Lower leg skin (tissue), 3 donors: Measurements from ENCODE around the gene MAMSTR.

Source experiments
- POLR2A ChIP-seq, 2 donors: fragments of 450-650 bp; IDR thresholded peaks; one replicate each; pipeline ENCODE4 v1.6.1; 2016 to 2017; ENCODE audit warnings: antibody characterized with exemption in 2 of 2, mild to moderate bottlenecking in 1 of 2, moderate library complexity in 1 of 2
- TF ChIP-seq, protein P1 (sequence below), 3 donors: fragments of 450-650 bp; IDR thresholded peaks; one replicate each; pipeline ENCODE4 v1.5.1; 2016; ENCODE audit warnings: antibody characterized with exemption in 3 of 3, mild to moderate bottlenecking in 3 of 3, moderate library complexity in 2 of 3

DNA sequence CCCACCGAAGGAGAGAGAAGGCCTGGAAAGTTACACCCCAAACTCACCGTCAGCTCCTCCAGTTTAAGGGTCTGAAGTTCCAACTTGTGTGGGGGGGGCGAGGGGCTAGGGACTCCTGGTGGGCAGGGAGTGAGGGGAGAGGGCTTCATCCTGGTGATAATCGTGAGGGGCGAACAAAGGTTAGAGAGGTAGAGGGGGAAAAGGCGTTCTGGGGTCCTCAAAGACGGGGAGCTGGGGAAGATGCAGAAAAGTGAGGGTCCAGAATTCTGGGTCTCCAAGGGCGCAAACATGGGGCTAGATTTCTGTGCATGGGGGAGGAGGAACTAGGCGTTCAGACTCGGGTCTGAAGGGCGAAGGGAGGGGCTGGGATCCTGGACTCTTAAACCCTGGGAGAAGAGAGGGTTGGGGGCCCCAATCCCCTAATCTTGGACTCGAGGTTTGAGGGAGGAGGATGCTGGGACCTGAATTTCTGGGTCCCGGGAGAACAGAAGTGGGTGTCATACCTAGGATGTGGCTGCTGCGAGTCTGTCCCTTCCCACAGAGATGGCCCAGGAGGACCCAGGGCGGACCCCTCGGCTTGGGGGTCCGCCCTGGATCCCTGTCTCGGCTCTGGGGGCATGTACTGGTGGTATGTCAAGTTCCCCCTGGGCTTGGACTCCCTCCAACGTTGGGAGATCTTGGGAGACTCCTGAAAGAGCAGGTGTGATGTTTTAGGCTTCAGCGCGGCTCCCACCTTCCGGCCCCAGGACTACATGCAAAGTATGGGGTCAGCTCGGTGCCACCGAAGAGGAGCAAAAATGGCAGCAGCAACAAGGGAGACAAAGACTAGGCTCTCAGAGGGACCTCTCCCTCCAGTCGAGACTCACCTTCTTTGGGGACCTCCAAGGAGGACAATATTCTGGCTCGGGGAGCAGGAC, 4.5 kb downstream of the MAMSTR start:
- TF ChIP-seq, protein P1, sequence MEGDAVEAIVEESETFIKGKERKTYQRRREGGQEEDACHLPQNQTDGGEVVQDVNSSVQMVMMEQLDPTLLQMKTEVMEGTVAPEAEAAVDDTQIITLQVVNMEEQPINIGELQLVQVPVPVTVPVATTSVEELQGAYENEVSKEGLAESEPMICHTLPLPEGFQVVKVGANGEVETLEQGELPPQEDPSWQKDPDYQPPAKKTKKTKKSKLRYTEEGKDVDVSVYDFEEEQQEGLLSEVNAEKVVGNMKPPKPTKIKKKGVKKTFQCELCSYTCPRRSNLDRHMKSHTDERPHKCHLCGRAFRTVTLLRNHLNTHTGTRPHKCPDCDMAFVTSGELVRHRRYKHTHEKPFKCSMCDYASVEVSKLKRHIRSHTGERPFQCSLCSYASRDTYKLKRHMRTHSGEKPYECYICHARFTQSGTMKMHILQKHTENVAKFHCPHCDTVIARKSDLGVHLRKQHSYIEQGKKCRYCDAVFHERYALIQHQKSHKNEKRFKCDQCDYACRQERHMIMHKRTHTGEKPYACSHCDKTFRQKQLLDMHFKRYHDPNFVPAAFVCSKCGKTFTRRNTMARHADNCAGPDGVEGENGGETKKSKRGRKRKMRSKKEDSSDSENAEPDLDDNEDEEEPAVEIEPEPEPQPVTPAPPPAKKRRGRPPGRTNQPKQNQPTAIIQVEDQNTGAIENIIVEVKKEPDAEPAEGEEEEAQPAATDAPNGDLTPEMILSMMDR (IDR thresholded peaks at IDR 0.05): no peak
- TF ChIP-seq POLR2A (IDR thresholded peaks at IDR 0.05): no peak
